DMS 273 (cell line): ENCODE measurements around the gene KSR1.

Experiments used
- DNase-seq: peaks from one replicate; lab custom pipeline; 2025; ENCODE audit not compliant: unreplicated experiment; lab: John Stamatoyannopoulos, UW

The KSR1 gene

GRCh38 chr17:27566671-27567562 lies 110.7 kb downstream of the KSR1 start:
- no peak for DNase-seq

DNA sequence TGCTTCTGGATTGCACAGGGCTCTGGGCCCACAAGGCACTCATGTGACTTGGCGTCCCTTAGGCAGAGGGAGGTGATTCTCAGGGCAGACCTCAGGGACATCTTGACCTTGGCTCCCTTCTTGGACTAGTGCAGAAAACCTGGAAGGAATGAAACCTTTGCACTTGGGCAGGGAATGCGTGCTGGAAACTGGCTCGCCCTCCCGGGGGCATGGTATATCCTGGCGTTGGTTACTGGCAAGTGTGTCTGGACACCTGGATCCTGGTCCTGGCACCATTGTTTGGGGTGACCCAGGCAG lies 111.3 kb downstream of the KSR1 start:
- DNase-seq: no peak

DNA sequence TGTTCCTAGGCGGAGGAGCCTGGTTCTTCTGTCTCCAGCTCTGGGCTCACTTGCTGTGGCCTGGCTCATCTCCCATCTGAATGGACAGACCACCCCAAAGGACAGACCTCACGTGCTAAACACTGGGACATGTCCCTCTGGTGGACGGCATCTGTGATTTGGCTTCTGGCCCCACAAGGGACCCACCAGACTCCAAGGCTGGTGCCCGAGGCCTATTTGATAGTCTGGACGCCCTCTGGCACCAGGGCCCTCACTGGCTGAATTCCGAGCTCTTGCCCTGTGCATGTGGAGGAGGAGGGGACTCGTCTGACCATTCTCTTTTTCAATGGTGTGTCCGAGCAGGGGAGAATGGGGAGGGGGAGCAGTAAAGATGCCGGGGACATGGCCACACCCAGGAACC lies 112.0 kb downstream of the KSR1 start:
- no peak for DNase-seq

GRCh38 chr17:27568811-27569210 lies 112.6 kb downstream of the KSR1 start:
- no peak for DNase-seq

DNA sequence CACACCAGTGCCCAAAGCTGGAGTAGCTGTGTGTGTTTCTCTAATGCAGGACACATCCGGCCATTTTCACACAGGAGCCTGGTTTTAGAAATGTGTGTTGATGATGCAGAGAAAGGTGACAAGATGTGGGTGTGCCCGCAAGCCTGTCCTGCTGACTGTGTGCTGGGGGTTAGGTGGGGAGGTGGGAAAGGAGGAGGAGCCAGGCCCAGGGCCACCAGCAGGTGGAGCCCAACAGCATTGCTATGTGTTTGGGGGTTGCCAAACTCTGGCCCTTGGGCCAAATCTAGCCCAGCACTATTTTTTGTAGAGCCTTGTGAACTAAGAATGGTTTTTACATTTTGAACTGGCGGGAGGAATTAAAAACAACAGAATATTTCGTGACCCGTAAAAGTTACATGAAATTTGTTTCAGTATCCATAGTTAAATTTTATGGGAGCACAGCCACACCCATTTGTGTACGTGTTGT lies 113.0 kb downstream of the KSR1 start:
- DNase-seq: peak; percentile 73

GRCh38 chr17:27569884-27570577 lies 113.8 kb downstream of the KSR1 start:
- DNase-seq: no peak

GRCh38 chr17:27570578-27570914 lies 114.3 kb downstream of the KSR1 start:
- DNase-seq: no peak

DNA sequence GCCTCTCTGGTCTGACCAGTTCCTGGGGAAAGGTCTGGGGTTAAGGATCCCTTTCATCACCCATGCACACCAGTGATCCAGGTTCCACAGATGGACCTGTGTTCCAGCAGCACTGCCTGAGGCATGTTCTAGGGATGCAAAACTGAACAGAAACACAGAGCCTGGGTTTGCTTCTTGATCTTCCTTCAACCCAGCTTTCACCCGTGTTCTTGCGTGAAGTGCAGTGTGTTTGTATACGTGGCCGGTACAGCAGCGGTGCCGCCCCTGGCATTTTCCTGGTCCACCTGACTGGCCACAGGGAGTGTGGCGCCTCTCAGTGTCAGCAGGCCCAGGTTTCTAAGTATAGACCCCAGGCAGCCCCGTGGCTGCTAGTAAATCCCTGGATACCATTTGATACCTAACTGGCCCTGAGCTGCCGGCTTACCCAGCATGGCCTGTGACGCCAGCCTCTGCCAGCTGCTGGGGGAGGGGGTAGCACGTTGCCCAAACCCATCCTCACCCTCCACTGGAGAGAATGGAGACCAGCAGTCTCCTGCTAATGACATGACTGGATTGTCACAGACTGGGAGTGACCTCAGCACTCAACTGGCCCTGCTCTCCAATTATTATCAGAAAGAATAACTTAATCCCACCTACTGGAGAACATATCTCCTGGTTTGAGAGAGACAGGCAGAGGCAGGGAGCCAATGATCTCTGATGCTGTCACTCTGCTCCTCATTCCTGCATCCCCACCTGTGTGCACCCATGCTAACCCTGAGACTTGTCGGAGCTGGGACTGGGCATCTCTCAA lies 115.5 kb downstream of the KSR1 start:
- DNase-seq: peak; percentile 33

DNA sequence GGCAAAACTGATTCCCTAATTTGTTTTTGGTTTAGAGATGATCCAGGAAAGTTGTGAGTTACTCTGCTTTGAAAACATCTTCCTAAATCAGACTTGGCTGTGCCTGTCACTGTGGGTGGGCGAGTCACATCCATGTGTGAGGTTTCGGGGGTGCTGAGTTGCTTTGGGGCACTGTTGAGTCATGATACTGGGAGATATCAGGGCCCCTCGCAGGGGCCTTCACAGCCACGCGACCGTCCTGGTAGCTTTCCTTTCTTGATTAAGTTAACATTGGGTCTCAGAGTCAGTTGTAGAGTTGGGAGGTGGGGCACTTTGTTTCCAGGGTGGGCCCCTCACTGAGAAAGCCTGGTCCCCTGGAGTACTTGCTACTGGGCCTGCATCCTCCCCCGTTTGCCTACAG lies 116.4 kb downstream of the KSR1 start:
- DNase-seq: no peak

GRCh38 chr17:27573548-27573947 lies 117.3 kb downstream of the KSR1 start:
- DNase-seq: no peak

DNA sequence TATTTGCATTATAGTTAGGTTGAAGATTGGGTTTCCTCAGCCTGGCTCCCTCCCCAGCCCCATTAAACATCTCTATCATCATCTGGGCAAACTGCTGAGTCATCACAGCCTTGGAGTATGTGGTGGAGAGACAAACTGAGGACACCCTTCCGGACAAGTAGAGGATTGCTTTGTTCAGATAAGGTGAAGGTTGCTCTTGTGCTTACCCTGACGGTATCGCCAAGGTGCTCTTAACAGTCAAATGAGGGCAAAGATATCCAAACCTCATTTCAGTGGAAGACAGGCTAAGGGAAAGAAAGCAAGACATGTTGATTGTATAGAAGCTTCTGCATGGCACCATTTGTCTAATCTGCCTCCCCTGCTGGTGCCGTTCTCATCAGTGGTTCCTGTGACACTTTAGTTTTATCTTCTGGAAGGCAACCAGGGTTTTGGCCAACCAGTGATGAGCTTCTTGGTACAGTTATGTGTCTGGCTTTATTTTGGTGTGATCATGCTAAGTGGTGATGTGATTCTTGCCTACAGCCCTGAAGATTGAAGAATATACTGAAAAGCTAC lies 117.8 kb downstream of the KSR1 start:
- peak; percentile 65 for DNase-seq

GRCh38 chr17:27575096-27575911 lies 119.1 kb downstream of the KSR1 start:
- DNase-seq: no peak

DNA sequence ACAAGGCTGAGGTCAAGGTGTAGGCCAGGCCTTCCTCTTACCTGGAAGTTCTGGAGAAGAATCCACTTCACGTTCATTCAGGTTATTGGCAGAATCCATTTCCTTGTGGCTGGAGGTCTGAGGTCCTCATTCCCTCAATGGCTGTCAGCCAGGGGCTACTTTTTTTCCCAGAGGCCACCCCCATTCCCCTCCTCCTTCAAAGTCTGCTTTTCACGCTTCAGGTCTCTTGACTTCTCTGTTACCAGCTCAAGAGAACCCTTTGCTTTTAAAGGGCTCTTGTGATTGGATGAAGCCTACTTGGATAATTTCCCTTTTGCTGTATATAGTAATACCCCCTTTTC lies 119.6 kb downstream of the KSR1 start:
- DNase-seq: no peak

DNA sequence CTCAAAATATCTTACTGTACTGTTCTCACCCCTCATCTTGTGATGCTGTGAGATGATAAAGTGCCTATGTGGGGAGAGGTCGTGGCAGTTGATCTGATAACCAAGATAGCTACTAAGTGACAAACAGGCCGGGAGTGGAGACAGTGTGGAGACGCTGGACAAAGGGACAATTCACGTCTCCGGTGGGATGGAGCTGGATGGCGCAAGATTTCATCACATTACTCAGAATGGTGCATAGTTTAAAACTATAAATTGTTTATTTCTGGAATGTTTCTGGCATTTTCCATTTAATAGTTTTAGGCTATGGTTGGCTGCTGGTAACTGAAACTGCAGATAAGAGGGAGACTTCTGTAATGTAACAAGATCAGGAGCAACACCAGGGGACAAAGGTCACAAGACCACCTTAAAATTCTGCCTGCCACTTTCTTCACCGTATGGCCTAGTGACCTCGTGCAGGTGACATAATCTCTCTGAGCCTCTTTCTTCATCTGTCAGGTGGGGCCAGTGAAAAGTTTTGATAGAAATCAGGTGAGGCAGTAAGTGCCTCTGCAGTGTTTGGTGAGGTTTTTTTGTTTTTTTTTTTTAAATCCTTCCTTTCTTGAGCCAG lies 120.3 kb downstream of the KSR1 start:
- no peak for DNase-seq

DNA sequence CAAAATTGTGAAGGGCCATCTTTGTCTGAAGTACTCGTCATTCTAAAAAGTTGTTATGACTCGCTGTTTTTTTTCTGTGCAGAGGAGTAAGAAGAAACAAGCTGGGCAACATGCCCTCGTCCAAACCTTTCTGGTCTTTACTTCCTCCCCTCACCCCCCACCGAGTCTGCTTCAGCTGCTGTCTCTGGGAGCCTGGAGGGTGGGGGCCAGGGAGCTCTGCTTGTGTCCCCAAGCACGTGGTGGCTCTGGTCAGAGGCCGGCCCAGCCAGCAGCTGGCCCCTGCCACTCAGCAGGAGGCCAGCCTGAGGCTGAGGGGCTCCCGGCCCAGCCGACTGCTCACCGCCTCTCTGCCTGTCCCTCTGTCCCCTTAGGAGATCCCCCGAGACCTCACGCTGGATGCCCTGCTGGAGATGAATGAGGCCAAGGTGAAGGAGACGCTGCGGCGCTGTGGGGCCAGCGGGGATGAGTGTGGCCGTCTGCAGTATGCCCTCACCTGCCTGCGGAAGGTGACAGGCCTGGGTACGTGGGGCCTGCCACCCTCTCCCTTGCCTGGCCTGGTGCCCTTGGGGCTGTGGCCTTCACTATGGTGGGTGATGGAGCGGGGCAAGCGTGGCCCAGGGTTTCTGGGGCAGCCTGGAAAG lies 121.0 kb downstream of the KSR1 start:
- peak; percentile 30 for DNase-seq

DNA sequence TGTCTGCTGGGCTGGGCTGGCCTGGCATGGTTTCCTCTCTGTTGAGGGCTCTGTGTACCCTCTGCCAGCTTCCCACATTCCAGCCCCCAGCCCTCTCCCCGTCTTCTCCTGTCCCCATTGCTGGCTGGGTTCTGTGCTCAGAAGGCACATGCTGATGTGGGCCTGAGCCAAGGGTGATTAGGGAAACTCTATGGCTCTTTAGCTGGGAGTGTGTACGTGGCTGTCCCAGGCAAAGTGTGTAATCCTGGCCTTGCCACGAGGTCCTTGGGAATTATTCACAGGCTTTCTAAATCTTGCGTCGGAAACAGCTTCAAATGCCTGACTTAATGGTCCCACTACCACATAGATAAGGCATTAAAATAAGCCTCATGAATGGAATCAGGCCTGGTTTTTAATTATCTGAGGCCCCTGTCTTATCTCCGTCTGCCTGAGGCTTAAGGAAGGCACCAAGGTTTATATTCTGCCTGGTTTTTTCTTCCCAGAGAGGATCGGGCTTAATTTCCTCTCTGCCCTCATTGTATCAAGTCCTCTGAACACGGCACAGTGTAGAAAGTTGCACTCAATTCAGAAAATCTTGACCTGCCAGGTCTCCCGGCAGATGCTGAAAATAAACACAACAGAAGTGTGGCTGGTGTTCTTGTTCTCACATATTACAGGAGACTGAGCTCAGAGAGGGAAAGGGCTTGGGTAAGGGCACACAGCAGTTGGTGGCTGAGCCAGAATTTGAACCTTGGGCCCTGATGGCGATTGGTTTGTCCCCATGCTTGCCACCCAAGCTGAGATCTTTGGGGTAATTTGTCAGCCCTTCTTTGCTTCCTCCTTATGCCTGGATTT lies 121.9 kb downstream of the KSR1 start:
- peak; percentile 31 for DNase-seq

DNA sequence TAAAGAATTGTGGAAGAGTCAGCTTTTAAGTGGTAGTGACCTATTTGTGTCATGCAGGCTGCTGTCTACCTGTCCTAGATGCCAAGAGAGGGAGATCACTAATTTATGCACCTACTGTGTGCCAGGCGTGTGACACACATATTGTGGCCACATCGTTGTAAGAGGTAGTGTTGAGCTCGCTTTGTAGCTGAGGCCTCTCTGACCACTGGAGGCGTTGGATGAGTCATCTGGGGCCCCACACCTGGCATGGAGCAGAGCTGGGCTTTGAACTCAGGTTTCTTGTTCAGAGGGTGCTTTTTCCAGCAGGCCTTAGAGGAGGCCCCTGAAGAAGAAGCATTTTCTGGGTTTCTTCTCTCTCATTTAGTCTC lies 122.5 kb downstream of the KSR1 start:
- DNase-seq: no peak

DNA sequence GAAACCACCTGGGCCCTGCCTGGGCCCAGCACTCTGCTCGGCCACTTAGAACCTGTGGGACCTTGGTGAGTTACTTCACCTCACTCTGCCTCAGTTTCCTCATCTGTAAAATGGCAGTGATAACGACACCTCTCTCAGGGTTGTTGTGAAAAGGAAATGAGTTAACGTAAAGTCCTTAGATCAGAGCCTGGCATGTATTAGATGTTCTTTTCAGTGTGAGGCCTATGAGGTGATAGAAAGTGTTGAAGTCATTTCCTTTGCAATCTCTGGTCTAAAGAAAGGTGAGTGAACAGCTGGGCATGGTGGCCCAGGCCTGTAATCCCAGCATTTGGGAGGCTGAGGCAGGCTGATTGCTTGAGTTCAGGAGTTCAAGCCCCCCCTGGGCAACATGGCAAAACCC lies 123.1 kb downstream of the KSR1 start:
- no peak for DNase-seq

GRCh38 chr17:27579897-27580321 lies 123.7 kb downstream of the KSR1 start:
- no peak for DNase-seq
